Stimulated activated CD4-positive, alpha-beta T cell treated with anti-CD3 and anti-CD28 coated beads, Interleukin-2, amount 100 ng/mL, for 4 hours (primary cell): ENCODE data around the gene PADI1.

ENCODE experiments used
- DNase-seq: peaks from one replicate; pipeline ENCODE4 v3.0.0-alpha.2; 2020; ENCODE audit warnings: low read depth

The PADI1 gene

DNA sequence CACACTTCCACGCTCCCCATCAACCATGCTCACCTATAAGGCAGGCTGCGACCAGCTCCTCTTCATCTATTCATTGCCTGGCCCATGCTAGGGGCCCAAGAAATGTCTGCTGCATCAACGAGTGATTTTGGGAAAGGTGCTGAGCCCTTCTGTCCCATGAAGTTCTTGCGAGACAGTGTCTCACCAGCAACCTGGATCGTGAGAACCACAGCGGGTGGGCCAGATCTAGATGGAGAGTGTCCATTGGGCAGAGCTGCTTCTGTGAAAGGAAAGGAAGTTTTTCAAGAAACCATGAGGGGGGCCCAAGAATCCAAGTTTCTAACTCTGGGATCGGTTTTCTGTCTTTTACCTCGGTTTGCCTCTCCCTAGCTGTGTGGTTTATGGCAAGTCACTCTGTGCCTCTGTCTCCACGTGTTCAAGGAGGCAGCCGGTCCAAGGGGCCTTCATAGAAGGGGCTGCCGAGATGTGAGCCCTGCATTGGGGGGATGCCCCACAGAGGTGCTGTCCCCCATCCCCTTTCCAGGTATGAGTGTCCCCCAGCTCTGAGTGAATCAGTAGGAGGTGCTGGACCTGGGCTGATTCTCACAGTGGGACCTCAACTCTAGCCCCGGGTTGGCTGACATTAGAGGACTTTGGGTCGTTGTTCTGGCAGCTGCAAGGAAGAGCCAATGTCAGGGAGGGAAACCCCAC lies 8.3 kb upstream of the PADI1 start:
- no peak for DNase-seq

DNA sequence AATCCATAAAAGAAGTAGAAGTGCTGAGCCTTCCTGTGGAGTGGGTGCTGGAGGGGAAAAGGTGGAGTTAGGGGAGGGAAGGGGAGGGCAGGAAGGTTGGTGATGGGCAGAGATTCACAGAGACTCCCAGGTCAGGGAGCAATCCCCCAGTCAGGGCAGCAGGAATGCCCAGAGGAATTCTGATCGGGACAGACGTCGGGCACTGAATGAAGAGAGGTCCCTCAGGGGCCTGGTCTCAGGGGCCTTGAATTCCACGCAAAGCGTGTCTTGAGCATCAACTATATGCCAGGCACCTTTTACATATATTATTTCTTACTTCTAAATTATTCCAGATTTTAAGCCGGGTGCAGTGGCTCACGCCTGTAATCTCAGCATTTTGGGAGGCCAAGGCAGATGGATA lies 7.2 kb upstream of the PADI1 start:
- no peak for DNase-seq

DNA sequence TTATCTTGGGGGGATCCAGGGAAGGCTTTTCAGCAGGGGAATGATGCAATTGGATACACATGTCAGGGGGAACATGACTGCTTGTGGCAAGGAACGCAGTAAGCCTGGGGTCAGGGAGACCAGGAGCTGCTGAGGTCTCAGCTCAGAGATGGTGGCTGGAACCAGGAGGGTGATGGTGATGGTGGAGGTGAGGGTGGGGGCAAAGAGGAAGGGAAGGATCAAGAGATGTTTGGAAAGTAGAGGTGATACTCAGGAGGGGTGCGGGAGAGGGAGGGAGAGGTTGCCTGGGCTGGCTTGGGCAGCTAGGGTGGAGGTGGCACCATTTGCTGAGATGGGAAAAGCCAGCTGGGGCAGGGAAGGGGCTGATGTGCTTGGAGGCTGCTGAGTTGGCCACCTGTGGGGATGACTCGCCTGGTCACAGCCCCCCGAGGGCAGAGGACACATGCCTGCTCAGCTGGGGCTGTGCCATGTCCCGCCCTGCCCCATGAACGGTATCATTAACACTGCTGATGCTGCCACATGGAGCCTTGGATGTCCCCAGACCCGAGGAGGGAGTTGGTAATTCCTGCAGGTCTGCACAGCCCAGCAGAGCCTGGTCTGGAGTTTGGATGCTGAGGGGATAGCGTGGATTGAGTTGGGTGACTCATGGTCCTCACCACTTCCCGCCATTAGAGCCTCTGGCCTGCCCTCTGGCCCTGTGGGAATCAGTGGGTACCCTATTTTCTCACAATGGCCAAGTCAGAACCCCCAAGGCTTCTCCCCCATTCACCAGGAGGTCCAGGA lies 6.3 kb upstream of the PADI1 start:
- DNase-seq, result no peak

DNA sequence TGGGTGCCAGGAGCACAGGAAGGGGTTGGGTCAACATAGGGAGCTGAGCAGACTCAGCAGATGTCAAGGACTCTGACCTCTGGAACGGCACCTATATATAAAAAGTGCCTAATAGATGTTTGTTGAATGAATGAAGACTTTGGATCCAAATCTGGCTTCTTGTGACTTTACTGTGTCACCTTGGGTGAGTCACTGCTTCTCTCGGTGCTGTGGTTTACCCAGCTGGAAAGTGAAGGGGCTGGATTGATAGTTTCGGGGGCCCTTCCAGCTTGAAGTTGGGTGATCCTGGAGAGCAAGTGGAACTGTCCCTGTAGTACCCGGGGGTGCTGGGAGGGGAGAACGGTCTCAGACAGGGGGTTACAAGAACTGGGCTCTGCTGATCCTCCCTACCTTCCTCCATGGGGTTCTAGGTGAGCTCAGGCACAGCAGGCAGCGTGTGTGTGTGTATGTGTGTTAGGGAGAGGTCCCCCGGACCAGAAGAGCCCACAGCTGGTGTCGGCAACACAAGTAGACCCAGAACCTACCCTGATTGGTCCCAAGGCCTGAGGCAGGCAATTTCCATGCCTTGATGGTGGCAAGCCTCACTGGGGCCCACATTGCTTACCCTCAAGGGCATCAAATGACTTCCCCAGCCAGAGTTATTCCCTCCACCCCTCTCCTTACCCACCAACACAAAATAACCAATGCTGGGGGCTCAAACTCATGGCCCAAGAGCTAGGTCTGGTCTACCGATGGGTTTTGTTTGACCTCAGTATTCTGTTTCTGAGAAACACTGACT lies 5.5 kb upstream of the PADI1 start:
- DNase-seq, result no peak

DNA sequence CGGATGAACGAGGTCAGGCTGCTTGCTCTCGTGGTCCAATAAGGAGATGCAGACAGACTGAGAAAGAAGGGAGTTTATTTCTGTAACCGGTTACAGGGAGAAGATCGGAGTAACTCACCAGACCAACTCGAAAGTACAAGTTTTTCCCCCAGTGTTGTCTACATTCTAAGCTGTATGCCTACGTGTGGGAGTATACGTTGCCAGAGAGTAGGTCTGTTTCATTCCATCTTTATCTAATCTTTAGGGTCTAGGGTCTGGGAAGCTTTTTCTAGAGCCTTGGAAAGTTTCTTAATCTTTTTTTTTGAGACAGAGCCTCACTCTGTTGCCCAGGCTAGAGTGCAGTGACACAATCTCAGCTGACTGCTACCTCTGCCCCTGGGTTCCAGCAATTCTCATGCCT lies 4.7 kb upstream of the PADI1 start:
- no peak for DNase-seq

DNA sequence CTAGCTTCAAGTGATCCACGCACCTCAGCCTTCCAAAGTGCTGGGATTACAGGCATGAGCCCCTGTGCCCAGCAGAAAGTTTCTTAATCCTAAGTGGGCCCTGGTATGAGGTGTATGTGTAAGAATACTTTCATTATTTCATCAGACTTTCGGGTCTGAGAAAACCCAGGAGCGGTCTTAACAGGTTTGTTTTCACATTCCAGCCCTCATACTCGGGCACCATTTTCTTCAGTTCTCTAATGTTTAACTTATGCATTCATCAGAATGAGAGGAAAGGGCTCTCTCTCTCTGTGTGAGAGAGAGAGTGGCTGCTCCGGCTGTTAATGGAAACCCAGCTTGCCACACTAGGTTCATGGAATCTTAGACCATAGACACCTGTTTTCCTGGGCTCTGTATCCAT lies 4.2 kb upstream of the PADI1 start:
- DNase-seq, result no peak

DNA sequence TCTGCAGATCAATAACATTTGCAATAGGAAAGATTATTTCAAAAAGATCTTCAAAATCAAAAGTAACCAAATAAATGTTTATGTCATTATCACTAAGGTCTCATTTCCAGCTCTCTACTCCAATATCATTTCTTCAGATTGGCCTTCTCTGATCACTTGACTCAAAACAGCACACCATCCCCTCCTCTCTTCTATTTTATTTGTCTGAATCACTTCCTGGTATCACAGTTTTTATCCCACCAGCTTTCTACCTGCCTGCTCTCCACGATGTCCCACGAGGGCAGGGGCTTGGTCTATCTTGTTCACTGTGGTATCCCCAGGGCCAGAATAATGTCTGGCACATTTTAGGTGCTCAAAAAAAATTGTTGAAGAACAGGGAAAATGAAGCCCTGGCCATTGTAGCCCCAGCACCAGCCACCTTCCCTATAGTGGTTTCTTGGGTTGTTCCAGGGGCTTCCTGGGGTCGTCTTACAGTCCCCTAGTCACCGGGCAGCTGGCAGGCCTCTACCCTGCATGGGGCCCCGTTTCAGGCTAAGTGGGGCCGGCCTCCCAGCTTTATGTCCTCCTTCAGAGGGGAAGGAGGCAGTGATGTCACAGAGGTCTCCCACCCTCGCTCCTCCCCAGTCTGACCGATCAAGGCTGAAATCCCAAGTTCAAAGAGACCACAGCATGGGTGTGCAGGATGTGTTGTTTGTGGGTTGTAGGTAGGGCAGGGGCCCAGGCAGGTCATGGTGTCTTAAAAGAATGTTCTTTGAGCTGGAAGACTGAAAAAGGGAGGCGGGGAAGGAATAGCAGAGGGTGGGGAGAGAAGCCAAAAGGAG lies 3.5 kb upstream of the PADI1 start:
- no peak for DNase-seq

DNA sequence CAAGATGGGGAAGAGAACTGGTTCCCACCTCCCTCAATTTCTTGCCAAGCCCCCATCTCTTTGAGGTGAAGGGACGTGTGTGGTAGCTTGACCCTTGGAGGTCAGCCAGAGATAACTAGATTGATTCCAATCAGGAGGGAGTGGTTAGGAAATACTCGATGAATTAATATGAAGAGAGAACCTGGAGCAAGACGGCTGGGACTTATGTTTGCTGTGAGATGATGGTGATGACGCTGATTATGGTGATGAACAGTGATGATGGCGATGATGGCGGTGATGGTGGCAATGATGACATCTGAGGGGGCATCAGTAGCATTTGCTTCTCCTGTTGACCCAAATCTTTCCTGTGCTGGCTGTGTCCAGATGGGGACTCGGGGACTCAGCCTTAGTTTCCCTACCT lies 724 bp downstream of the PADI1 start:
- DNase-seq, result no peak

DNA sequence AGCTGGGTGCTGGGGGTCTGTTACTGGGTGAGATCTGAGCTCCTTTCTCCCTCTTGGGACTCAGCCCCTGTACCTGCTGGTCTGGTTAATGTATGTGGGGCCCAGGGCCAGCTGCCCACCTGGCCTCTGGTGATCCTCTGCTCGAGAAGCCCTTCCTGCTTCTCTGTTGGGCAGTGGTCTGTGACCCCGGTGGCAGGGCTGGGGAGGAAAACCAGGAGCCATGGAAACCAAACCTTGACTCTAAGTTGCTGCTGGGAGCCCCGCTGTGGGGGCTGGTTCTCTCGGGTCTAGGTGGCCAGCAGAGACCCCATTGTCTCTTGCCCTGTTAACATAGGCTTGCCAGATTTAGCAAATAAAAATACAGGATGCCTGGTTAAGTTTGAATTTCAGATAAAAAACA lies 1.3 kb downstream of the PADI1 start:
- no peak for DNase-seq

DNA sequence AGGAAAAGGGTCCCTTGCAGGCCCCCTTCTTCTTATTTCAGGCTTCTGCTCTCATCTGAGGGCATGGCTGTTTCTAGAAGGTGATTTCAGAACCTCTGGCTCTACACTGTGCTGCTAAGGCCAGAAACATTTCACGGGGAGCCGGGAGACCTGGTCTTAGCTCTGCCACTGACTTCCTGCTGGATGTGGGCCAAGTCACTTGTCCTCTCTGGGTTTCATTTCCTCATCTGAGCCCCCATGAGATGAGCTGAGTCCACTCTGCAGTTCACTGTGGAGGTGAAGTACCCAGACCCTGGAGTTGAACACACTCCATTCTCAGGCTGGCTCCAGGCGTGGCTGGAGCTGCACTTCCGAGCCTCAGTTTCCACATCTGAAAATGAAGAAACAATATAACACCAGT lies 2.1 kb downstream of the PADI1 start:
- DNase-seq, result no peak

DNA sequence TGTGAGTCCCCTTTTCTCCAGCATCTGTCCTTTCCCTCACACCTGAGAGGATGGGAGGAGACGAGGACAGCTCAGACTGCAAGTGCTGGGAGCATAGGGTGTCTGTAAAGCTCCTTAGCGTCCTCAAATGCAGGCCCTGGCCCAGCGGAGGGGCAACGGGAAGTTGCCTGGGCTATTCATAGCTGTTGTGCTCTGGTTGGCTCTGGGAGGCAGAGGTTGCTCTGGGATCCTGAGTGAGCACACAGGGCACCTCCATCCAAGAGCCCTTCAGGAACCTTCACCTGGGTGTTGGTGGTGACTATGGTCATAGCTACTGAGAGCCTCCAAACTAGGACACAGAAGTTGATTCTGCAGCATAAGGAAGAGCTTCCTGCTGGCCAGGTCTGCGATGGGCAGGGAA lies 2.6 kb downstream of the PADI1 start:
- no peak for DNase-seq

DNA sequence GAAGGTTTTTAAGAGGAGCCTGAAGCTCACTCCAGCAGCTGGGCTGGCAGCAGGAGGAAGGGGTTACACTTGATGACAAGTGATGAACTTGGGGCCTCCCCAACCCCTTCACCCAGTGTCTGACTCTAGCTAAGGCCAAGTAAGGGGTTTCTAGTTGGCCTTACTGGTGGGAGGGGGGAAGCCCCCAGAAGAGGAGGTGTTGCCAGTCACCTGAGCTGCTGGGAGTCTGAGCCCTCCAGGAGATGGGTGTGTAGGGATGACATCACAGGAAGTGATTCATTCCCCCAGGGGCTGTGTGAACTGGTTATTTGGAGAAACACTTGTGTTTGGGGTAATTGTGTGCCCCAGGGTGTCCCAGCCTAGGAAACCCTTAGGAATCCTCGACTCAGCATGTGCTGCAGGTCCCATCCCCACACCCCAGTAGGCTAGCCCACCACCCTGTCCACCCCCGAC lies 3.1 kb downstream of the PADI1 start:
- peak; percentile 45 for DNase-seq

DNA sequence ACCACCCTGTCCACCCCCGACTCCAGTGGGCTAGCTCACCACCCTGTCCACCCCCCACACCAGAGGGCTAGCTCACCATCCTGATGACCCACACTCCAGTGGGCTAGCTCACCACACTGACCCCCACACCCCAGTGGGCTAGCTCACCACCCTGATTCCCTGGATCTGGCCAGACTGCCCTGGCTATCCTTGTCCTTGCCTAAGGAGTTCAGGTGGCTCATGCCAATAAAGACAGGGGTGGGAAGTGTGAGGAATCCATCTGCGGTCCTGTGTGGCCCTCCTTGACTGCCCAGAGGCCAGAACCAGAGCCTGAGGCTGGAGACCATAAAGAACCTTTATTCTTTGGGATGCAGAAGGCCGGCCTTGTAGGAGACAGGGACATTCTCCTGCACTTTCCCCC lies 3.6 kb downstream of the PADI1 start:
- no peak for DNase-seq

DNA sequence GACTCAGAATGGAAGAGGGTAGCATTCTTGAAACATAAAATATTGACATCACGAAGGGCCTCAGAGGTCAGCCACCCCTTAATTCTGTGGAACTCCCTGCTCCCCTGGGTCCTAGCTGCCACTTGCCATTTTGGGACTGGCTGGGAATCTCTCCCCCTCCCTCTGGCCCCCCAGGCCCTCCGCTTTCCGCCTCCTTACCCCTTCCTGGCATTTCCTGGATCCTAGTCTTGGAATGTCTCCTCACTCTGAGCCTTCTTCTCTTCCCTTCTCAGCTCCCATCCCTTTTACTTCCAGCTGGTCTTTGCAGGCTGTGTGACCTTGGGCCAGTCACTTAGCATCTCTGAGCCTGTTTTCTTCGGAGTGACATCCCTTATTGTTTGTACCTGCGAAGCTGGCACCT lies 4.5 kb downstream of the PADI1 start:
- no peak for DNase-seq

DNA sequence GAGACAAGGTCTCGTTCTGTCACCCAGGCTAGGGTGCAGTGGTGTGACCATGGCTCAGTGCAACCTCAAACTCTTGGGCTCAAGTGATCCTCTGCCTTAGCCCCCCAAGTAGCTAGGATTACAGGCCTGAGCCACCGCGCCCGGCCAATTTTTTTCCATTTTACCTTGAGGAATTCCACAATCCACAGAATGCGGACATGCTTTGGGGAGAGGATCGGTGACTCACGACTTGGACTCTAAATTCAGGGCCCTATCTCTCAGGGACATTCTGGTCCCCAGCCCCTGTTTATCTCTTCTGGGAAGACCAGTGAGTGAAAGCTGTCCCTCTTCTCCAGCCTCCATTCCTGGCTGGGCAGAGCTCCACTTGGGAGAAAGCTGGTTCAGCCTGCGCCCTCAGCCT lies 5.2 kb downstream of the PADI1 start:
- no peak for DNase-seq

DNA sequence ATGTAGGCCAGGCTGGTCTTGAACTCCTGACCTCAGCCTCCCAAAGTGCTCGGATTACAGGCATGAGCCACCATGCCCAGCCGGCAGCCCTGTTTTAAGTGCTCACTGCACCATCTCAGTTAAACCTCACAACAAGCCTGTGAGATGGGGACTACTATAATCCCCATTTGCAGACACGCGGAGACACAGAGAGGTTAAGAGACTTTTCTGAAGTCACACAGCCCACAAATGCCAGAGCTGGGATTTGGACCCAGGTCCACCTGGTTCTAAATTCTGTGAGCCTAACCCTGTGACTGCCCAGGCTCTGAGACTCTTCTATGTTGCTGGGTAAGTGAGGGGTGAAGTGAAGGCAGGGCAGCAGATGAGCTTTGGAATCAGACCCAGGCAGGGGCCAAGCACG lies 6.4 kb downstream of the PADI1 start:
- no peak for DNase-seq

DNA sequence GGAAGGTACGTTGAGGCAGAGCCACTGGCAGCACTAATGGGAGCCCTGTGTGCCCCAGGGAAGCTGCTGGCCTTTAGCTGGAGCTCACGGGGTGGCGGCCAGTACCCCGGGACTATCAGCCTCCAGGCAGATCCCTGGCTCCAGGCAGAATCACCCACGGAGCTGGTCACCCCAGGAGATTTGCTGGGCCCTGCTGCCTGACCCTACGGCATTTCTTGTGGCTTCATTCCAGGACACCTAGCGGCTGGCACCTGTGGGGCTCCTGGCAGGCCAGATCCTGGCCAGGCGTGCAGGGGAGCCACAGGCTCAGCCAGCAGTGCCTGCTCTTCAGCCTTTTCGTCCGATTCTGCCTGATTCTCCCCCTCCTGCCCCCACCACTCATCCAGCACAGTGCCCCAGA lies 7.1 kb downstream of the PADI1 start:
- no peak for DNase-seq

DNA sequence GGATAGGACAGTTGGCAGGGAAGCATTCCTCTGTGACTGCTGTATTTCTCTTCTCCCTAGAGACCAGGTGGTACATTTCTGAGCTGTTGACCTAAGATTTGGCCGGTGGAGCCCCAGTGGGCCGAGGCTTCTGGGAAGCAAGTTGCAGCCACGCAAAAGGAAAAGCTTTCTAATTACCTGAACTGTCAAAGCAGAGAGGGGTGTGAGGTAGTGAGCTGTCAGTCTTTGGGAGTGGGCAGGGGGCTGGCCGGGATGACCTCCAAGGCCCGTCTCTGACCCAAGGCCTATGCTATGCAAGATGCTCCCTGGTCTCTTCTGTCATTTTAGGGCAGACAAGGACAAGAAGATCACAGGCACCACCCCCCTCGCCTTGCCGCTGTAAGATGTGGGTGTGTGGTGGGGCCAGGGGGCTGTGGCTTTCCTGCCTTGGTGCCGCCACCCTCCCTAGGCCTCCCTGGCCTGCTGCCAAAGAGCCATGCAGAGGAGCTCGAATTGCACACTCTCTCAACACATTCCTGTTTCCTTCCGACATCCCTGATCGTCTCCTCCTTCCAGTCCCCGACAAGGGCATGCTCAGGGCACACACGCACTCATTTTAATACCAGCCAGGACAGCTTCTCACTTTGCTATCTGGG lies 7.7 kb downstream of the PADI1 start:
- DNase-seq, result peak; percentile 11

DNA sequence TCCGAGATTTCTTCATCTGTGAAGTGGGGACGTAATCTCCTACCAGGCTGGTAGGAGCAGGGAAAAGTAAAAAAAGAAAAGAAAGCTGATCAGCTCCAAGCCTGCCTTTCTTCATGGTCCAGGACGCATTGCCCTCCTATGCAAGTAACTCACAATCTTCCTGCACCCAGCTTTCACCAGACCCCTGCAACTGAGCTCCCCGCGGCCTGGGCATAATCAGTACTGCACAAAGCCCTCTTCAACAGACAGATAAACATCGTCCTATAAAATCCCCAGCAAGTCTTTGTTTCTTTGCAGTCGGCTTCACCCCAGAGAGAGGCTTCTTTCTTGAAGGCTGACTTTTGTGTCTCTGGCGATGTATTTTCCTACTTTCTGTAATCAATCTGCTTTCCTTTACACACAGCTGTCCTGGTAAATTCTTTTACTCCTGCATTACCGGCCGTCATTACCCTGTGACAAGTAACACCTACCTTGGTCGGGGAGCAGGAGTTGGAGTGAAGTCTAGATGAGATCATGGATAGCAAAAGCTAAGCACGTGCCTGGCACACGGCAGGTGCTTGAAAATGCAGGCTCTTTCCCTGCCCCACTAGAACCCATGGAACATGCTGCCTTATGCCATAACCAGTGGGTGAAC lies 8.3 kb downstream of the PADI1 start:
- DNase-seq, result no peak

DNA sequence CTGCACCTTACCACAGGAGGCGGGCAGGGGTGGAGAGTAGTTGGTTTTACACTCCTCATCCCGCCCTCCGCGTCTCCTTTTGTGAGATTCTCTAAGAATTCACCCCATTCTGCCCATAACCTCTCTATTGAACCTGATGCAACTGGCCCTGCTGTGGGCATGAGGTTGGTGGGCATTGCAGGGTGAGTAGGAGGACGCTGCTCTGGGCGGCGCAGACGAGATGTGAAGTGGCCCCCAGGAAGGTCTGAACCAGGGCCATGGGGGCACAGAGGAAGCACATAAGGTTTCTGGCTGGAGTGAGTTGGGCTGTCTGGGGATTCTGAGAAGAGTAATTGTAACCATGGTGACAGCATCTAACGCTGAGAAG lies 8.8 kb downstream of the PADI1 start:
- DNase-seq, result no peak

DNA sequence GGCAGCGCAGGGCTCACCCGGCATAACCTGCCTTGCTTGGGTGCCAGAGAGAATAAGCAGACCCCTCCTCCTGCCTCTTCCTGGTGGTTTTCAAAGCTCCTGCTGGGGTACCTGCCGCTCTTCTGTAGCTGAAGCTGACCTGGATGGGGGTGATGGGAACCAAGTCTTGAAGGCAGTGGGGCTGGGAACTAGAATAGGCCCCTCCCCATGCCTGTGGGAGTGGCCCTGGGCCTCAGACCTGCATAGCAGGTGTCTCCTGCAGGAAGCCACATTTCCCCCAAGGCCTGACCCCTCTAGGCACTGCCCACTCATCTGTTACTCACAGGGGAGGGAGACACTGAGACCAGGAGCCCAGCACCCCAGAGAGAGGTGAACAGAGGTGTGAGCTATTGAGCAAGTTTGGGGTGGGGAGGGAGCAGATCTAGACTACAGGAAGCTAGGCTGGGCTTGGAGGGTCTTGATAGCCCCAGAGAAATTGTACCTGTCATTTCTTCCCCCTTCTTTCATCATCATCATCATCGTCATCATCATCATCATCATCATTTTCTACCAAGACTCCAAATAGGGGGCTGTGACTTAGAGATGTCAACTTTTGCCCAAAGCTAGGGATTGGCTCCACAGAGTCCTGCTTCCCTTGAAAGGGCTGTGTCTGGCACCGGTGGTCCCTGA lies 10.1 kb downstream of the PADI1 start:
- no peak for DNase-seq
